ENCODE measurements around the gene CNTN5. TPM values are rescaled to one million over a fixed set of nuclear protein-coding genes. Genes with fewer than 3 reads are reported as not detected.

The CNTN5 gene
- total RNA-seq, 1 donor from 2014 or later = not detected

DNA sequence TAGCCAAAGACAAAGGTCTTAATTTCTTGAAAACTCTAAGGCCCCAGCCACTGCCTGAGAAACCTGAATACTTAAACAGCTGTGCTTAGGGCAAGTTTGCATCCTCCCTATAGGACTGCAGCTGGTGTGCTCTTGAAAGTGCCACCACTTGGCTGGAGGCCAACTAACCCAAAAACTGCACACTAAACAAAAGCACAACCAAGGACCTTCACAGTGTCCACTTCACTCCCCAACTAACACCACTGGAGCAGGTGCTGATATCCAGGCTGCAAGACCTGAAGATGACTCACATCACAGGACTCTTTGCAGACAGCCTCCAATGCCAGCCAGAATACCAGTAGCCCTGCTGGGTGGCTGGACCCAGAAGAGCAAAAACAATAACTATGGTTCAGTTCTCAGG lies 1308.6 kb downstream of the CNTN5 start:
- ATAC-seq (ENCODE audit: low read depth) (no peak), DNase-seq (no peak)
- CTCF ChIA-PET = no interaction called here
- H3K27ac Mint-ChIP-seq = no peak overlapping the region
- no peaks in the 10 kb centered on the region for H3K36me3 Mint-ChIP-seq (ENCODE audit: low read depth)
- no peaks in the 10 kb centered on the region for H3K27me3 Mint-ChIP-seq
- peaks cover 15% of the 10 kb centered on the region for H3K9me3 Mint-ChIP-seq
- intact Hi-C loops (cut with micrococcal nuclease) = no loop called here
- no peaks in the 10 kb centered on the region for H3K4me1 Mint-ChIP-seq
- TF ChIP-seq, protein P1, sequence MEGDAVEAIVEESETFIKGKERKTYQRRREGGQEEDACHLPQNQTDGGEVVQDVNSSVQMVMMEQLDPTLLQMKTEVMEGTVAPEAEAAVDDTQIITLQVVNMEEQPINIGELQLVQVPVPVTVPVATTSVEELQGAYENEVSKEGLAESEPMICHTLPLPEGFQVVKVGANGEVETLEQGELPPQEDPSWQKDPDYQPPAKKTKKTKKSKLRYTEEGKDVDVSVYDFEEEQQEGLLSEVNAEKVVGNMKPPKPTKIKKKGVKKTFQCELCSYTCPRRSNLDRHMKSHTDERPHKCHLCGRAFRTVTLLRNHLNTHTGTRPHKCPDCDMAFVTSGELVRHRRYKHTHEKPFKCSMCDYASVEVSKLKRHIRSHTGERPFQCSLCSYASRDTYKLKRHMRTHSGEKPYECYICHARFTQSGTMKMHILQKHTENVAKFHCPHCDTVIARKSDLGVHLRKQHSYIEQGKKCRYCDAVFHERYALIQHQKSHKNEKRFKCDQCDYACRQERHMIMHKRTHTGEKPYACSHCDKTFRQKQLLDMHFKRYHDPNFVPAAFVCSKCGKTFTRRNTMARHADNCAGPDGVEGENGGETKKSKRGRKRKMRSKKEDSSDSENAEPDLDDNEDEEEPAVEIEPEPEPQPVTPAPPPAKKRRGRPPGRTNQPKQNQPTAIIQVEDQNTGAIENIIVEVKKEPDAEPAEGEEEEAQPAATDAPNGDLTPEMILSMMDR (IDR thresholded peaks at IDR 0.05) = no peak
- H3K4me3 Mint-ChIP-seq = no peak overlapping the region
- POLR2A ChIA-PET = no interaction called here

GRCh38 chr11:100336873-100337272 lies 1316.1 kb downstream of the CNTN5 start:
- DNase-seq = no peak
- POLR2A ChIA-PET = no interaction called here
- Mint-ChIP-seq H3K4me1 (no peaks in the 10 kb centered on the region), H3K9me3 (peaks cover 13% of the 10 kb centered on the region), H3K4me3 (no peak overlapping the region), H3K27me3 (no peaks in the 10 kb centered on the region), H3K36me3 (ENCODE audit: low read depth) (no peaks in the 10 kb centered on the region), H3K27ac (no peak overlapping the region)
- CTCF ChIA-PET = no interaction called here
- ATAC-seq (ENCODE audit: low read depth) = no peak
- TF ChIP-seq, protein P1 (IDR thresholded peaks at IDR 0.05) = no peak
- intact Hi-C loops (cut with micrococcal nuclease) = no loop called here

DNA sequence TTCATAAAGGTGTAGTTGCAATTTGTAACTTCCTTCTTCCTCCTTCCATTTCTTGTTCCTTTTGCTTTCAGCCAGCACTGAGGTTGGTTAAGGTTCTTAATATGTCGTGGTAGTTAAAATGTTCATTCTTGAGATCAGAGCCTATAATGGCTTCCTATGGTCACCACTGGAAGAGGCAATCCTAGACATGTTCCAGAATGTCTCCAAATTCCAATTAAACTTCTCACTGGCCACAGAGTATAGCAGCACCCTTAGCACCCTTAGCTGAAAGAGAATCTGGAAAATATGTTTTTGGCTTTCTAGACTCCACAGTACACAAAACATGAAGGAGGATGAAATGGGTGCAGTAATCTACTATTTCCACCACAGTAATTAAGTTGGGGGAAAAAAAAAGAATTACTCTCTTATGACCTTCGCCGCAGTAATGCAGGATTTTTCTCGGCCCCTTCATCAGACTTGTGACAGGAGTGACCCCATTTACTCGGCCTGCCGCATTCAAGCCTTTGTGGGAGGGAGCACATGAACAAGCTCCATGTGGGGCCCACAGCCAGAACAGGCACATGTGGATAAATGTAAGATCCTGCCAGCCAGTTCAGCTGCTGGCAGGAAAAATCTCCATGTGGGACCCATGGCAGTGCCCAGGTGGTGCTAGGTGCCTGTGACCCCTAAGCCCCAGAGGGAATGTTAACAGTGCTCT lies 1317.5 kb downstream of the CNTN5 start:
- no peak for ATAC-seq (ENCODE audit: low read depth)
- Mint-ChIP-seq H3K27me3 (no peaks in the 10 kb centered on the region), H3K4me3 (no peak overlapping the region), H3K9me3 (peaks cover 9% of the 10 kb centered on the region), H3K27ac (no peak overlapping the region), H3K4me1 (no peaks in the 10 kb centered on the region), H3K36me3 (ENCODE audit: low read depth) (no peaks in the 10 kb centered on the region)
- intact Hi-C loops (cut with micrococcal nuclease) = no loop called here
- CTCF ChIA-PET = no interaction called here
- TF ChIP-seq, protein P1 (IDR thresholded peaks at IDR 0.05) = no peak
- no peak for DNase-seq
- POLR2A ChIA-PET = no interaction called here

DNA sequence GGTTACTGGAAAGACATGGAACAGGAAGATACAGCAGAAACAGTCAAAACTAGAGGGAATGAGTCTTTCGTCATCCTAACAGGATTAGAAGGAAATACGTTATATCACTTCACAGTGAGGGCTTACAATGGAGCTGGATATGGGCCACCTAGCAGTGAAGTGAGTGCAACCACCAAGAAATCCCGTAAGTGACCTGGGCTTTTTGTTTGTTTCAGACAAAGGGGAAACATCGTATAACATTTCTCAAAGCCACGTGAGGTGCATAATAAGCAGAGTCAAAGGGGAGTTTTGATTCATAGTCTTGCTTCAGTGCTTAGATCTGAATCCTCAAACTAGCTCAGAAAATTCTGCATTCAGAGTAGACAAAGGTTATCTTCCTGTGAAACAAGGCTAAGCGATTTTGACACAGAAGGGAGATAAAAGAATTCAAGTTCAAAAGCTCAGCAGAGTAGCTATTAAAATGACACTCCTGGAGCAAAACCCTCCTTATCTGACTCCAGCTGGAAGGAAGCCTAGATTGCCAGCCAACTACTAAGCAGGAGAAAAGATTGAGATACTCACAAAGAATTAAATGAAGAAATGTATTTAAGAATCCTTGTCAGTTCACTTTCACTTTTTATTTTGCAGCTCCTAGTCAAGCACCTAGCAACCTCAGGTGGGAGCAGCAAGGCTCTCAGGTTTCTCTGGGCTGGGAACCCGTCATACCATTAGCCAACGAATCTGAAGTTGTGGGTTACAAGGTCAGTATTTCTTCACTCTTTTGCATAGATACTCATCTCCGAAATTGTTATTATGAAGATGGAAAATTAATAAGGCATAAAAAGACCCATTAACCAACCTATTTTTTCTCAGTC lies 1319.9 kb downstream of the CNTN5 start:
- no peak overlapping the region for H3K27ac Mint-ChIP-seq
- ChIA-PET CTCF (no interaction called here), POLR2A (no interaction called here)
- H3K4me1 Mint-ChIP-seq = no peaks in the 10 kb centered on the region
- no peaks in the 10 kb centered on the region for H3K27me3 Mint-ChIP-seq
- intact Hi-C loops (cut with micrococcal nuclease) = no loop called here
- no peak for ATAC-seq (ENCODE audit: low read depth)
- no peaks in the 10 kb centered on the region for H3K36me3 Mint-ChIP-seq (ENCODE audit: low read depth)
- no peak overlapping the region for H3K4me3 Mint-ChIP-seq
- TF ChIP-seq, protein P1 (IDR thresholded peaks at IDR 0.05) = no peak
- DNase-seq = no peak
- peaks cover 6% of the 10 kb centered on the region for H3K9me3 Mint-ChIP-seq

GRCh38 chr11:100353083-100353482 lies 1332.3 kb downstream of the CNTN5 start:
- ATAC-seq (ENCODE audit: low read depth) (no peak), DNase-seq (no peak)
- Mint-ChIP-seq H3K36me3 (ENCODE audit: low read depth) (no peaks in the 10 kb centered on the region), H3K27me3 (no peaks in the 10 kb centered on the region), H3K27ac (no peak overlapping the region), H3K4me3 (no peak overlapping the region), H3K4me1 (no peaks in the 10 kb centered on the region), H3K9me3 (no peaks in the 10 kb centered on the region)
- ChIA-PET POLR2A (no interaction called here), CTCF (no interaction called here)
- intact Hi-C loops (cut with micrococcal nuclease) = no loop called here
- TF ChIP-seq, protein P1 (IDR thresholded peaks at IDR 0.05) = no peak

All from activated B cell treated with CpG ODN at 0.5 μM for 24 hours (primary cell).